ENCODE results near the gene PRR5L. TPM values are rescaled to one million over a fixed set of nuclear protein-coding genes. Genes with fewer than 3 reads are reported as not detected.

The PRR5L gene
- total and polyA plus RNA-seq, 12 donors = 1.7 to 10.2 (median 7.3) TPM

- peak in 4 of 7 donors; percentile 27 to 67 (median 46) for DNase-seq
- intact Hi-C loops (cut with DNase I) = no loop called here
- Histone ChIP-seq H3K4me3 (no peak overlapping the region), H3K27ac (peak overlapping the region in 1 of 5 donors; percentile 34), H3K9me3 (replicated peaks in 1 of 3) (no peaks in the 10 kb centered on the region), H3K27me3 (no peaks in the 10 kb centered on the region), H3K36me3 (replicated peaks in 1 of 2) (peaks cover 0 to 36% of the 10 kb centered on the region in 2 donors), H3K4me1 (replicated peaks in 1 of 2) (no peaks in the 10 kb centered on the region)
- WGBS, 4 donors = 34 to 53% (median 47%) methylated on average over 4 to 5 of the region's 5 CpGs
- no peak for TF ChIP-seq CTCF (IDR thresholded peaks at IDR 0.05)
Measured at GRCh38 chr11:36271794-36272407, 24.2 kb upstream of the PRR5L start.

- TF ChIP-seq CTCF (IDR thresholded peaks at IDR 0.05) (no peak), POLR2A (IDR thresholded peaks at IDR 0.05) (no peak)
- Histone ChIP-seq H3K27me3 (no peaks in the 10 kb centered on the region), H3K4me1 (replicated peaks in 1 of 2) (no peaks in the 10 kb centered on the region), H3K4me3 (no peak overlapping the region), H3K36me3 (replicated peaks in 1 of 2) (peaks cover 0 to 38% of the 10 kb centered on the region in 2 donors), H3K27ac (no peak overlapping the region), H3K9me3 (replicated peaks in 1 of 3) (no peaks in the 10 kb centered on the region)
- intact Hi-C loops (cut with DNase I) = no loop called here
- peak in 2 of 7 donors; percentile 9 to 27 for DNase-seq
- 74 to 94% (median 84%) methylated on average over 3 of the region's 3 CpGs for WGBS, 4 donors
Measured at GRCh38 chr11:36273110-36273509, 23.0 kb upstream of the PRR5L start.

GRCh38 chr11:36274414-36274813, 21.7 kb upstream of the PRR5L start:
- WGBS, 4 donors = 91 to 97% (median 94%) methylated on average over 4 to 7 of the region's 7 CpGs
- H3K4me1 ChIP-seq (replicated peaks in 1 of 2) = no peaks in the 10 kb centered on the region
- no peaks in the 10 kb centered on the region for H3K27me3 ChIP-seq
- no peak overlapping the region for H3K27ac ChIP-seq
- intact Hi-C loops (cut with DNase I) = no loop called here
- DNase-seq = peak in 2 of 7 donors; percentile 8 to 48
- TF ChIP-seq POLR2A (IDR thresholded peaks at IDR 0.05) (no peak), CTCF (IDR thresholded peaks at IDR 0.05) (no peak)
- peaks cover 0 to 46% of the 10 kb centered on the region in 2 donors for H3K36me3 ChIP-seq (replicated peaks in 1 of 2)
- no peak overlapping the region for H3K4me3 ChIP-seq
- no peaks in the 10 kb centered on the region for H3K9me3 ChIP-seq (replicated peaks in 1 of 3)

GRCh38 chr11:36278531-36279282, 17.4 kb upstream of the PRR5L start:
- Histone ChIP-seq H3K9me3 (replicated peaks in 1 of 3) (no peaks in the 10 kb centered on the region), H3K27me3 (no peaks in the 10 kb centered on the region), H3K36me3 (replicated peaks in 1 of 2) (peaks cover 0 to 46% of the 10 kb centered on the region in 2 donors), H3K4me3 (no peak overlapping the region), H3K4me1 (replicated peaks in 1 of 2) (no peaks in the 10 kb centered on the region), H3K27ac (no peak overlapping the region)
- 83 to 88% (median 85%) methylated on average over 9 to 13 of the region's 13 CpGs for WGBS, 4 donors
- DNase-seq = peak in 2 of 7 donors; percentile 14 to 48
- no peak for TF ChIP-seq CTCF (IDR thresholded peaks at IDR 0.05)
- TF ChIP-seq POLR2A (IDR thresholded peaks at IDR 0.05) = no peak
- intact Hi-C loops (cut with DNase I) = no loop called here
